Caco-2 (cell line): ENCODE measurements around the gene FUT2. TPM values are rescaled to one million over a fixed set of nuclear protein-coding genes. Genes with fewer than 3 reads are reported as not detected.

ENCODE experiments used
- BruUV-seq: library from RNA; stranded (reverse); fragments of 400-500 nt; replicated peaks from 2 replicates; lab custom pipeline; 2021; lab: Mats Ljungman, UMichigan
- CTCF ChIA-PET: fragments of 300-600 bp; sonication (Branson Sonifier 250); formaldehyde crosslinking; loops from one replicate; lab custom pipeline; 2022; ENCODE audit warnings: antibody characterized with exemption; lab: Charles Lee
- POLR2A ChIA-PET: fragments of 300-600 bp; sonication (Branson Sonifier 250); formaldehyde crosslinking; loops from one replicate; lab custom pipeline; 2022; ENCODE audit warnings: antibody characterized with exemption; lab: Charles Lee
- DNase-seq, 2 experiments: peaks; one replicate each; pipeline versions ENCODE4 v3.0.0 to v3.0.0-alpha.2; 2020 to 2022
- H3K27me3 ChIP-seq: replicated peaks from 2 replicates; pipeline ENCODE4 v1.6.0; 2011; ENCODE audit warnings: low read length; ENCODE audit not compliant: control insufficient read depth, insufficient read depth
- H3K36me3 ChIP-seq: 2 replicates; pipeline ENCODE4 v1.5.1; 2011; ENCODE audit warnings: low read length; ENCODE audit not compliant: control insufficient read depth, insufficient read depth
- H3K4me1 ChIP-seq: fragments of 250-450 bp; sonication (Bioruptor Pico); 2 replicates; pipeline ENCODE4 v1.5.1; 2020; ENCODE audit warnings: mild to moderate bottlenecking
- H3K4me3 ChIP-seq: 2 replicates; pipeline ENCODE4 v1.5.1; 2011; ENCODE audit warnings: low read depth, mild to moderate bottlenecking, control low read depth, low read length
- H3K9me3 ChIP-seq: fragments of 250-450 bp; sonication (Bioruptor Pico); 2 replicates; pipeline ENCODE4 v1.5.1; 2020; ENCODE audit warnings: mild to moderate bottlenecking, moderate library complexity
- H3K27ac Mint-ChIP-seq: one replicate; pipeline ENCODE4 v1.8.0; 2022; ENCODE audit warnings: mixed read lengths; ENCODE audit not compliant: unreplicated experiment
- H3K27me3 Mint-ChIP-seq: one replicate; pipeline ENCODE4 v1.8.0; 2022; ENCODE audit warnings: mixed read lengths; ENCODE audit not compliant: insufficient read depth, unreplicated experiment
- H3K36me3 Mint-ChIP-seq: one replicate; pipeline ENCODE4 v1.8.0; 2022; ENCODE audit warnings: mild to moderate bottlenecking, mixed read lengths; ENCODE audit not compliant: insufficient read depth, unreplicated experiment
- H3K4me1 Mint-ChIP-seq: one replicate; pipeline ENCODE4 v1.8.0; 2022; ENCODE audit warnings: low read depth, mixed read lengths; ENCODE audit not compliant: unreplicated experiment
- H3K4me3 Mint-ChIP-seq: one replicate; pipeline ENCODE4 v1.8.0; 2022; ENCODE audit warnings: mild to moderate bottlenecking, moderate library complexity, mixed read lengths; ENCODE audit not compliant: unreplicated experiment
- H3K9me3 Mint-ChIP-seq: one replicate; pipeline ENCODE4 v1.8.0; 2022; ENCODE audit warnings: mixed read lengths; ENCODE audit not compliant: unreplicated experiment
- intact Hi-C: fragments of 100-400 bp; cut with micrococcal nuclease; formaldehyde crosslinking; loops from one replicate; pipeline ENCODE4 v1.10.0; 2022; ENCODE audit not compliant: unreplicated experiment
- total RNA-seq: library from RNA; stranded (reverse); gene quantifications from 2 replicates; pipeline ENCODE4 v1.2.3, GENCODE V29; 2022
- TF ChIP-seq, protein P1 (sequence below), 2 experiments: fragments of 200-600 bp in 1 of 2; IDR thresholded peaks; 1 replicate in 1 of 2; 2 replicates in 1 of 2; pipeline versions ENCODE4 v1.5.1 to v1.8.0; 2011 to 2022; ENCODE audit warnings: antibody characterized with exemption in 1 of 2, control low read depth in 1 of 2, inconsistent platforms in 1 of 2, low read depth in 1 of 2, low read length in 1 of 2, mild to moderate bottlenecking in 1 of 2, moderate library complexity in 1 of 2; ENCODE audit not compliant: insufficient read depth in 1 of 2, severe bottlenecking in 1 of 2, unreplicated experiment in 1 of 2

The FUT2 gene
- total RNA-seq, 1 experiment from 2014 or later, result 13.5 TPM

DNA sequence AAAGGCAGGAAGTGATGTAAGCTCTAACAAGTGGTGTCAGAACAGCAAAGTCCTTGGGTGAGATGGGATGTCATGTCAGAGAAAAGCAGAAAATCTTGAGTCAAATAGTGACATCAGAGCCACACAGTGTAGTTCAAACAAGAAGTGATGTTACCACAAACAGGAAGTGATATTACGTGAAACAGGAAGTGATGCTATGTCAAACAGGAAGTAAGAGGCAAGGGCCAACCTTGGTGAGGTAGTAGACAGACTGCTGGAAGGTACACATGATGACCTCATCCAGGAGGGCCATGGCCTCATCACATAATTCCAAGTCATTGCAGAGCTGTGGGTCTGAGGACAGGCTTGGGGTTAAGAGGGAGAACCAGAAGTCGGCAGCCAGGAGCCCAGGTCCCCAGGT is 30.8 kb downstream of the FUT2 start:
- H3K4me1 Mint-ChIP-seq, result peaks cover 7% of the 10 kb centered on the region
- Histone ChIP-seq H3K4me3 (no peak overlapping the region), H3K9me3 (no peaks in the 10 kb centered on the region), H3K27me3 (no peaks in the 10 kb centered on the region), H3K36me3 (no peaks in the 10 kb centered on the region), H3K4me1 (no peaks in the 10 kb centered on the region)
- no TSS peak for BruUV-seq
- CTCF ChIA-PET, result no interaction called here
- H3K9me3 Mint-ChIP-seq, result no peaks in the 10 kb centered on the region
- TF ChIP-seq, protein P1, sequence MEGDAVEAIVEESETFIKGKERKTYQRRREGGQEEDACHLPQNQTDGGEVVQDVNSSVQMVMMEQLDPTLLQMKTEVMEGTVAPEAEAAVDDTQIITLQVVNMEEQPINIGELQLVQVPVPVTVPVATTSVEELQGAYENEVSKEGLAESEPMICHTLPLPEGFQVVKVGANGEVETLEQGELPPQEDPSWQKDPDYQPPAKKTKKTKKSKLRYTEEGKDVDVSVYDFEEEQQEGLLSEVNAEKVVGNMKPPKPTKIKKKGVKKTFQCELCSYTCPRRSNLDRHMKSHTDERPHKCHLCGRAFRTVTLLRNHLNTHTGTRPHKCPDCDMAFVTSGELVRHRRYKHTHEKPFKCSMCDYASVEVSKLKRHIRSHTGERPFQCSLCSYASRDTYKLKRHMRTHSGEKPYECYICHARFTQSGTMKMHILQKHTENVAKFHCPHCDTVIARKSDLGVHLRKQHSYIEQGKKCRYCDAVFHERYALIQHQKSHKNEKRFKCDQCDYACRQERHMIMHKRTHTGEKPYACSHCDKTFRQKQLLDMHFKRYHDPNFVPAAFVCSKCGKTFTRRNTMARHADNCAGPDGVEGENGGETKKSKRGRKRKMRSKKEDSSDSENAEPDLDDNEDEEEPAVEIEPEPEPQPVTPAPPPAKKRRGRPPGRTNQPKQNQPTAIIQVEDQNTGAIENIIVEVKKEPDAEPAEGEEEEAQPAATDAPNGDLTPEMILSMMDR (IDR thresholded peaks at IDR 0.05; ENCODE audit: insufficient read depth in 1 of 2, low read depth in 1 of 2, low read length in 1 of 2, severe bottlenecking in 1 of 2, unreplicated experiment in 1 of 2), result no peak
- intact Hi-C loops, result no loop called here
- H3K27me3 Mint-ChIP-seq, result no peaks in the 10 kb centered on the region
- H3K27ac Mint-ChIP-seq, result no peak overlapping the region
- POLR2A ChIA-PET, result no interaction called here
- H3K36me3 Mint-ChIP-seq, result peaks cover 12% of the 10 kb centered on the region
- no peak for DNase-seq
- no peak overlapping the region for H3K4me3 Mint-ChIP-seq

DNA sequence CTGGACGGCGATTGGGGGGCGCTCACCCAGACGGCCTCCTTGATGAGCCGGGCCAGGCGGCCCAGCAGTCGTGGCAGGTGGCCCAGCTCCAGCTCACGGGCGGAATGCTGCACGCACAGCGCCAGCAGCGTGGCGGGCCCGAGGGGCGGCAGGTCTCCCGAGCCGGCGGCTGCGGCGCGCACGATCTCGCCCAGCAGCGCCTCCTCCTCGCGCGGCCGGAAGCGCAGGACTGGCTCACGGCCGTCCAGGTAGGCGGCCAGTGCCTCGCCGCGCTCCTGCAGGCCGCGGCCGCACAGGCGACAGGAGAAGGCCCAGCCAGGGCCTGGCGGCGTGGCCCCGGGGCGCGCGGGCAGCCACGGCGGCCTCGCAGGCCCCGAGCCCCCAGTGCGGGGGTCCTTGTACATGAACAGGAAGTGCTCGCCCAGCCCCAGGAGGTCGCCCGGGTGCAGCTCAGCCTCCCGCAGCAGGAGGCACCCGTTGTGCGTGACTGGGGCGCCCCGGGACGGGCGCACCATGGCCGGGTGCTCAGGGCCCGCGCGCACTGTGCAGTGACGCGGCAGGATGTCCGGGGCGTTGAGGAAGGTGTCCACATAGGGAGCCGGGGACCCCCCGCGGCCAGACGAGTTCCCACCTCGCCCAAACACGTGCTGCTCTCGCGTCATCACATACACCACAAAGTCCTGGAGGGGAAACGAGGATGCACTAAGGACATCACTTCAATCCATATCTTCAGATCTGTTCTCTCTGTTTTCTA is 33.3 kb downstream of the FUT2 start:
- intact Hi-C loops, result no loop called here
- Histone ChIP-seq H3K4me1 (no peaks in the 10 kb centered on the region), H3K4me3 (no peak overlapping the region), H3K27me3 (no peaks in the 10 kb centered on the region), H3K9me3 (no peaks in the 10 kb centered on the region), H3K36me3 (no peaks in the 10 kb centered on the region)
- H3K9me3 Mint-ChIP-seq, result no peaks in the 10 kb centered on the region
- no peak overlapping the region for H3K27ac Mint-ChIP-seq
- H3K4me1 Mint-ChIP-seq, result peaks cover 7% of the 10 kb centered on the region
- BruUV-seq, result no TSS peak
- no peaks in the 10 kb centered on the region for H3K27me3 Mint-ChIP-seq
- no peak for DNase-seq
- POLR2A ChIA-PET, result no interaction called here
- CTCF ChIA-PET, result no interaction called here
- TF ChIP-seq, protein P1 (IDR thresholded peaks at IDR 0.05; ENCODE audit: insufficient read depth in 1 of 2, low read depth in 1 of 2, low read length in 1 of 2, severe bottlenecking in 1 of 2, unreplicated experiment in 1 of 2), result no peak
- H3K4me3 Mint-ChIP-seq, result no peak overlapping the region
- peaks cover 11% of the 10 kb centered on the region for H3K36me3 Mint-ChIP-seq

DNA sequence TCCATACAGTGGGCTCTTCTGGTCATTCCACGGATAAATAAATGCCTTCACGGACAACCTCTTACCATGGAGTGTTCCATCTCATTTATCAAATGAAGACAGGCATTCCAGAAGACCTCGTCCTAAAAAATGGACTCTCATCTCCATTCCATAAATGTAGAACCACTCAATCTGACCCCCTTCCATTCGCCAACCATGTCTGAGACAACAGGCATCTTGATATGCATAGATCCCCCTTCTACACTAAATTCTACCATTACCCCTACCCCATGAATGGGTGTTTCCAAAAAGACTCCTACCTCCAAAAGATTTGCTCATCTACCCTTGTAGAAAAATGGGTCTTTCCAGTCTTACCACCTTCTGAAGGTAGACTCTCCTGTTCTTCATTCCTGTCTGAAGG is 35.7 kb downstream of the FUT2 start:
- no TSS peak for BruUV-seq
- TF ChIP-seq, protein P1 (IDR thresholded peaks at IDR 0.05; ENCODE audit: insufficient read depth in 1 of 2, low read depth in 1 of 2, low read length in 1 of 2, severe bottlenecking in 1 of 2, unreplicated experiment in 1 of 2), result no peak
- no peaks in the 10 kb centered on the region for H3K9me3 ChIP-seq
- no peak overlapping the region for H3K4me3 Mint-ChIP-seq
- no peaks in the 10 kb centered on the region for H3K9me3 Mint-ChIP-seq
- no peak overlapping the region for H3K27ac Mint-ChIP-seq
- H3K4me3 ChIP-seq, result no peak overlapping the region
- CTCF ChIA-PET, result no interaction called here
- peaks cover 14% of the 10 kb centered on the region for H3K36me3 Mint-ChIP-seq
- no peaks in the 10 kb centered on the region for H3K27me3 Mint-ChIP-seq
- H3K4me1 Mint-ChIP-seq, result peaks cover 11% of the 10 kb centered on the region
- intact Hi-C loops, result no loop called here
- no peak for DNase-seq
- no peaks in the 10 kb centered on the region for H3K36me3 ChIP-seq
- no peaks in the 10 kb centered on the region for H3K27me3 ChIP-seq
- POLR2A ChIA-PET, result interaction anchor here (1.1 kb wide), 1 partner anchor 17 kb away, joined by 4 read pairs; no protein-coding TSS in a partner anchor
- H3K4me1 ChIP-seq, result no peaks in the 10 kb centered on the region
